GOT3 (cell line): ENCODE data around the gene DIAPH3.

ENCODE experiments used
- DNase-seq: peaks from one replicate; lab custom pipeline; 2025; ENCODE audit warnings: mixed read lengths; lab: John Stamatoyannopoulos, UW

DIAPH3 gene

GRCh38 chr13:60152114-60152513 lies 11.6 kb downstream of the DIAPH3 start:
- no peak for DNase-seq

DNA sequence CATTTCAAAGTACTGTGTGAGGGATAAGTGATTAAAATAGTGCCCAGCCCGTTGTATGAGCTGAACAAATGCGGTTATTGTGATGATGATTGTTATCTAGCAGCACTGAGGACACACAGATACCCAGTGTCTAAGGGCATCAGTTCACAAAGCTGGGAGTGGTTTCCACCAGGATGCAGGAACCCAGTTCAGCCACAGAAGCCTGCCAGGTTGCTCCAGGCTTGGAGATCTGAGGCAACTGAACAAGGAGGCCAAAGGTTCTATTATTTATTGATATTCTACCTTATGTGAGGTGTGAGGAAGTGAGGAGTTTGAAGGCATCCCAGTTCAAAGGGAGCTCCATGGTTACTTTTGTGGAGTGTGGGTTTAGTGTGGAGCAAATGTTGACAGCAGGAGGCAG lies 13.2 kb downstream of the DIAPH3 start:
- DNase-seq, result no peak

GRCh38 chr13:60148918-60149317 lies 14.8 kb downstream of the DIAPH3 start:
- DNase-seq, result no peak

- DNase-seq, result no peak
Measured at GRCh38 chr13:60147361-60147760, 16.4 kb downstream of the DIAPH3 start.

GRCh38 chr13:60146471-60146870 lies 17.3 kb downstream of the DIAPH3 start:
- no peak for DNase-seq

- no peak for DNase-seq
Measured at GRCh38 chr13:60143775-60144174, 20.0 kb downstream of the DIAPH3 start.

- DNase-seq, result no peak
Measured at GRCh38 chr13:60139272-60139671, 24.5 kb downstream of the DIAPH3 start.

GRCh38 chr13:60138674-60139073 lies 25.1 kb downstream of the DIAPH3 start:
- no peak for DNase-seq

DNA sequence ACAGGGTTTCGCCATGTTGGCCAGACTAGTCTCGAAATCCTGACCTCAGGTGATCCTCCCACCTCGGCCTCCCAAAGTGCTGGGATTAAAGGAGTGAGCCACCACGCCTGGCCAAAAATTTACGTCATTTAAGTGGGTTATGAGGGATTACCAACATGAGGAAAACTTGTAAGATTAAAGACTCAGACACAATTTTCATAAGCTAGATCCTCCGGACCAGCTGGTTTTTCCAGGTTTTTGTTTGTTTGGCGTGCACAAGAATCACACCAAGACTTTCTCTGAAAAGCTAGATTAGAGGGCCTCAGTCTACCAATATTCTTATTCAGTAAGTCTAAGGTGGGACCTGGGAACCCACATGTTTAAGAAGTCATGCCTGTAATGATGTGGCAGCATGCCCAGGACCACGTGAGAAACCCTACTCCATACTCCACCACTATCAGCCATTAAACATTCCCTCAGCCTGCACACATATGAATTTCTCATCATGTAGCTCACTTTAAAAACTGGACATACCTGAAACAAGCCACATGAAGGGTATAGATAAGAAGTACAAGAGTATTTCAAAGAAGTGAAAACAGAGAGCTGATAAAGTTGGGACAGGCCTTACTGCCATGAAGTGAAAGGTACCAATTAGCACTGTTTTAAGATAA lies 25.7 kb downstream of the DIAPH3 start:
- no peak for DNase-seq

- DNase-seq, result no peak
Measured at GRCh38 chr13:60135344-60135743, 28.4 kb downstream of the DIAPH3 start.

DNA sequence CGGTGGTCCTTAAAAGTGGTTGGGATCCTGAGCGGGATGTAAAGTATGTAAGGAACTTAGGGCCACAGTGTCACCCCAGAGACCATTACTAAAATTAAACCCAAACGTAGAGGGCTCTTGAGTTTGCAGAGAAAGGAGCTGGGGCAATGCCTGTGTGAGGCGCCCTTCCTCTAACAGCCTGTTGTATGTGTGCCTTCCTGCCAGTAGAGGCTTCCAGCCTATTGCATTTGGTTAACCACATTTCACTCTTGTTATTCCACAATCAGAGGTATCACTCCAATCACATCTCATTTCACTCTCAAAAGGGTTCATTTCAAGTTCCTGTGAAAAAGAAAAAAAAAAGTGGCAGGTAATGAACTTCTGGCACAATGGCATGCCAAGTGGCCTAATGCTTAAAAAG lies 29.4 kb downstream of the DIAPH3 start:
- no peak for DNase-seq

- no peak for DNase-seq
Measured at GRCh38 chr13:60121337-60121687, 42.4 kb downstream of the DIAPH3 start.

GRCh38 chr13:60120617-60121336 lies 43.0 kb downstream of the DIAPH3 start:
- no peak for DNase-seq

DNA sequence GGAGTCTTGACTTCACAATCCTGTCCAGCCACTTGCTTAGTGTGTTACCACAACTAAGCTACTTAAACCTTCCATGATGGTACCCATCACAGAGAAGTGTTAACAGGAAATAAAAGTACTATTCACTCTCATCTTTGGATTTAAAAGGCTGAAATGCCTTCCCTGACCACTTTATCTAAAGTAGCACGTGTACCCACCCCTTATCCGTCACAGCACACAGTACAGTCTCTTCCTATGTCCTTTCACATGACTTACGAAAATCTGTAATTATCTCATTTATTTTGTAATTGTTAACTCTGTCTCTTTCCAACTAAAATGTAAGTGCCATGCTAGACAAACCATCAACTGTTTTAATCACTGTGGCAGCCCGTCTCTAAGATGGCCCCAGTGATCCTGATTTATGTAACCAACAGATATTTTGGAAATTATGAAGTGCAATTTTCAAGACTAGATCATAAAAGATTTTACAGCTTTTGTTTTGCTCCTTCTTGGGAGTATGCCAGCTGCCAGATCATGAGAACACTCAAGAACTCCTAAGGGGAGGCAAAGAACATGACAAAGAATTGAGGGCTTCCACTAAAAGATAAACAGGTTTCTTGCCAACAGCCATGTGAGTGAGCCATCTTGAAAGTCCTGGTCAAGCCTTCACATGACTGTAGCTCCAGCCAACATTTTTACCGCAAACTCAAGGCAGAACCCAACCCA lies 44.9 kb downstream of the DIAPH3 start:
- no peak for DNase-seq

- no peak for DNase-seq
Measured at GRCh38 chr13:60114499-60115028, 49.2 kb downstream of the DIAPH3 start.

DNA sequence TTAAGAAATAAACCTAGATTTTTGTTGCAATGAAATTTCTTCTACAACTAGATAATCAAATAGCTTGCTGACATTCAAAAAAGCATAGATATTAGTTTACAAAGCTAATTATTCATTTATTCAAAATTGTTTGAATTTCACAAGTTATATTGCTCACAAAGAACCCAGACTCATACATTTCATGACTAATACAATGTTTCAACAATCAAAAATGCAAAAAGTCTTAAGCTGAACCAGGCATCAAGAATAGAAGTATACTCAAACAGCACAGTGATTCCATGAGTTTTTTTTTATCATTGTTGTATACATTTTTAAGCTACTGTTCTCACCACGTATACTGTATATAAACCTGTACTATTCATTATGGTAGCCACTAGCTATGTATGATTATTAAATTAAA lies 51.0 kb downstream of the DIAPH3 start:
- no peak for DNase-seq

DNA sequence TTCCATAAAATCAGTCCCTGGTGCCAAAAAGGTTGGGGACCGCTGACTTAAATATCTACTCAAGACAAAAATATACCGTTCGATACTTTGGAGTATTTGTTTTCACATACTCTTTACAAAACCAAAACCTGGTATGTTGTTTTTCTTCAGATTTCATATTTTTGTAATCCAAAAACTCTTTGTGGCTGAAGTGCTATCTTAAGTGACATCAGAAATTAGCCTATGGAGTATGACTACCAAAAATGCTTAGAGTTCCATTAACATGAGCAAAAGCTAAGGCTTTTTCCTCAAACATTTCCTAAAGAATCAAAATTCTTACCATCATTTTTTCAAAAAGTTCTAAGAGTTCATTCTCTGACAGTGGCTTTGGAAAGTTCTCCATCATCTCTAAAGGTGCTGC lies 52.0 kb downstream of the DIAPH3 start:
- no peak for DNase-seq

DNA sequence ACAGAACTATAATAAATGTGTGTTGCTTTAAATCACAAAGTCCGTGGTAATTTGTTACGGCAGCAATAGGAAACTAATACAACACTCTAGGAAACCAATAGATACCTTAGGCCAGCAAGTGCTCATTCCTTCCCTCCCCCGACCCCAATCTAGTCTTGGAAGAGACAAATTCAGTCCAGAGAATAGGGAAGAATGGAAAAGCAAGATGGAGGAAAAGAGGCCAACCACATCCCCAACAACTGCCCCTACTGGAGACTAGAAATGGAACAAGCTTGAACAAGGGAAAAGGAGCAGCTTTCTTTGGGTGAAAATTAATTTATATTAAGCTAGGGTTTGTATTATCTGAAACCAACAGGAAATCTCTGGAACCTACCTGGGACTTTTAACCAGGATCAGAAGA lies 54.4 kb downstream of the DIAPH3 start:
- DNase-seq, result no peak

- DNase-seq, result no peak
Measured at GRCh38 chr13:60108589-60108988, 55.1 kb downstream of the DIAPH3 start.

- no peak for DNase-seq
Measured at GRCh38 chr13:60099631-60100420, 63.9 kb downstream of the DIAPH3 start.

GRCh38 chr13:60095300-60095699 lies 68.4 kb downstream of the DIAPH3 start:
- no peak for DNase-seq

GRCh38 chr13:60094385-60095088 lies 69.2 kb downstream of the DIAPH3 start:
- DNase-seq, result no peak
